ENCODE measurements around the gene ALDH4A1.

GRCh38 chr1:18899363-18900049 lies 2.8 kb downstream of the ALDH4A1 start:
- TF ChIP-seq CTCF (IDR thresholded peaks at IDR 0.05; ENCODE audit: borderline replicate concordance, extremely low read depth, low read length, poor library complexity, severe bottlenecking) (no peak), EZH2 (IDR thresholded peaks at IDR 0.05; ENCODE audit: borderline replicate concordance, low read depth, low read length, severe bottlenecking) (no peak)
